HG02759 (cell line): ENCODE data around the gene IP6K1.
A peak's percentile ranks its signal among the peaks of the same experiment; 100 is the strongest.

ENCODE experiments used
- ATAC-seq: cut with Tn5 transposase; IDR thresholded peaks from one replicate; pipeline ENCODE4 v1.9.1; 2021; ENCODE audit warnings: mild to moderate bottlenecking, moderate library complexity; ENCODE audit not compliant: unreplicated experiment

Gene IP6K1

DNA sequence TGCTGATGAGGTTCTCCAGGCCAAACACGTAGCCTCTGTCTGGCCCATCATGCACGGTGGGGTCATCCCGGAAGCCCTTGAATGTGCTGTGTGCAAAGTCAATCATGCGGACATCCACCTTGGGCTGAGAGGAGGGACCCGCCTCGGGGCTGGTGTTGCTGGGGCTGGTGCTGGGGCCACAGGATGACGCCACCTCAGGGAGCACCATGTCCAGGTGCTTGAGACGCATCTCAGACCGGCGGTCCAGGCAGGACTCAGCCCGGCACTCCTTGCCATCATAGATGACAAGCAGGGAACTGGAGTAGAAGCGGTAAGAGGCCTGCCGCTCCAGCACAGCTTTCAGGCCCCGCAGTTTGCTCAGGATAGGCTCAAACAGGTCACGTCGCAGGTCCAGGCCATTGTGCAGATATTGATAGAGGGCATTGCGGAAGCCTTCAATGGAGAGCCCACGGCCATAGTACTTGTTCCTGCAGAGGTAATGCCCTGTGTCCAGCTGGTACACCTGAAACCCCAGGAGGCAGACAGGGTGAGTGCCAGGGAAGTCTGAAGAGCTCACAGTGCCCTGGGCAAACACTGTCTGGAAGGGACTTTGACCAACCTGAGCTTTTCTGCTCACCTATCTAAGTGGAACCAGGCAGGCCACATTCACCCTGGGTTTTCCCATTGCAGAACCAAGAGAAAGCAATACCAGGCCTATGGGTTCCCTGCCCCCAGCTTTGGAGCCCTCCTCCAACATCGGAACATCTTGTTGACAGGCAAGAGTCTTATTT, 59.0 kb downstream of the IP6K1 start:
- no peak for ATAC-seq

DNA sequence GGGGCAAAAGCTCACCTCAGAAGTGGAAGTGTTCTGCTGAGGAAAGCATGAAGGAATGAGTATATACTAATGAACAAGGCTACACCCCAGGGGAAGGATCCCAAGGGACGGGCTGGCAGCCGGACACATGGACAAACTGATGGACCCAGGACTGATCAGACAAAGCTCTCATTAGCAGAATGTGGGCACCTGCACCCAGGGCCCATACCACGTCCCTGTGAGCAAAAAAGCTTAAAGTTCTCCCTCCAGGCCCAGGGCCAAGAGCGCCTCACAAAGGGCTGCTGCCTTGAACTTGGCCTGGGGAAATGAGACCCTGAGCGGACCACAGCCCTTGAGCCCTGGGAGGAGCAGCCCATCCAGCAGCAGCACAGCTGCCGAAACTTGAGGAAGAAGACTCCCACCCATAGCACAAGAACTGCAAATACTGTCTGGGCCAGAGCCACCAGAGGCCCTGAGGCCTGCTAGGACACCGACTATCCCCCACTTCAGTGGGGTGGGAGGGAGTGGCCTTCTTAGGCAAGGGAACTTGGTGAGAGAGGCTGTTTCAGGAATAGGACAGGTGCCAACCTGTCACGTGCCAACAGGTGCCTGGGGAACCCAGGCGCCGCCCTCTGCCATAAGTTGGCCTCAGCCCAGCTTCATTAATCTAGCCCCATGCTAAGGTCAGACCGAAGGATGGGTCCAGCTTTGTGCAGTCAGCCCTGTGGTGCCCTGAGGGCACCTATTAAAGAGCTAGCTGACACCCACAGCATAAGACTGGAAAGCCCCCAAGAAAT, 60.2 kb downstream of the IP6K1 start:
- no peak for ATAC-seq

DNA sequence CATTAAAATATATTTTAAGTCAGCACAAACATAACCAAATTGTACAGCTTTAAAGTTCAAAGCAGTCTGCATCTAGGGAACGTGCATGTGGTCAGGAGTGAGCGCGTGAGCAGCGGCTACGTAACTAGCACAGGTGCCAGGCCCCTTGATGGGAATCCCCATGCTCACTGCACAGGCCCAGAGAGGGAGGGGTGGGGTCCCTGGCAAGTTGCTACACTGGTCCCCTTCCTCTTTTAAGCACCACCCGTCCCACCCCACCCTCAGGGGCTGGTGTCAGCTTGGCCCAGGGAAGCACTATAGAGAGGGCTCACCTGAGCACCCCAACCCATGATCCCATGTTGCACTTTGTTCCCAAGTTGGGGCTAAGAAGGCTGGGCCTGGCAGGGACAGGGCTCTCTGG, 61.8 kb downstream of the IP6K1 start:
- ATAC-seq, result no peak

DNA sequence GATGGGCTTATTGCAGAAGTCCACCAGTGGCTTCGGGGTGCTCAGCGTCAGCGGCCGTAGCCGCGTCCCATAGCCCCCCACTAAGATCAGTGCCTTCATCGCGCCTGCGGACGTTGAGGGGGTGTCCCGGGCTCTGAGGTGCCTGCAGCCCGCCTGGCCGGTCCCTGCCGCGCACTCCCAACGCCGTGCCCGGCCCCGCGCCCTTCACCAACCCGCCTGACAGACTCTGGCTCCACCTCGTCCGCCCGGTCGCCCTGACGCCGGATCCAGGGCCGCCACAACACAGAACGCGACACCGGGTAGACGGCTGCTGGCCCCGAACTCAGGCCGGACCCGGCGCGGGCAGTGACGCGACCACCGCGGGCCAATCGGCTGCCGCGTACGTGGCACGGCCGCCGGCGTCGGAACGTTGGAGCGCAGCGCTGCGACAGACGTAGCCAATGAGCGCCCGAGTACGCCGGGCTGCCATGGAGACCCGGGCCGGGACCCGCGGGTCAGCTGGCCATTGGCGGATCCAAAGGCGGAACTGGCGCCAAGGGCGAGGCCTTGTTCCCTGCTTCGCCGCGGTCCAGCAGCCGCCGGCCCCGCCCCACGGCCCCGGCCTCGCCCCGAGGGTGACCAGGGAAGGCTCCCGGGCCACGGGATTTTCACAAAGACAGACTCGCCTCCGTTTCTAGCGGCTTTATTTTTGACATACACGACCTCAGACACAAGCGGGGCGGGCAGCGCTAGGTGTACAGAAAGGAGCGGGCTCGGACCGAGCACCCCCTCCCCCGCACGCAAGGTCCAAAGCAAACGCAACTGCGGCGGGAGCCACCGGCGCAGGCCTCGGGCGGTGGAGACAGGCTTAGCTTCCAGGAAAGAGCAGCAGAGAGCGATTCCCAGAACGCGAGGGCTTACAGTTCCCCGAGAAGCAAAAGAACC, 62.5 kb downstream of the IP6K1 start, which contains the start of gene GMPPB:
GMPPB (minus strand) TSS at position 324 of the 924 bp plus-strand sequence; CDS start at position 99, 225 bp downstream.
- peak; percentile 86 for ATAC-seq

DNA sequence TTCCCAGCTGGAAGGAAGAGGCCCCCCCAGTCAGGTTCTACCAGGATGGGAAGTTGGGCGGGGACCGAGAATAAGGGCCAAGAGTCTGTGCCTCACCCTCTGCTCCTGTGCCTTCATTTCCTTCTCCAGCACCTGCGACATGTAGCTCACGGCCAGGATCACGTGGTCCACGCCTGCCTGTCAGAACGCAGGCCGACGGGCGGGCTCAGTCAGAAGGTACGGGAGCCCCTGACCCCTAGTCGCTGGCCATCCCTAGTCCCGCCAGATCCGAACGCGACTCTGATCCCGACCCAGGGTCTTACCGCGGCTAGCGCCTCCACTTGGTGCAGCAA, 63.1 kb downstream of the IP6K1 start:
- no peak for ATAC-seq

DNA sequence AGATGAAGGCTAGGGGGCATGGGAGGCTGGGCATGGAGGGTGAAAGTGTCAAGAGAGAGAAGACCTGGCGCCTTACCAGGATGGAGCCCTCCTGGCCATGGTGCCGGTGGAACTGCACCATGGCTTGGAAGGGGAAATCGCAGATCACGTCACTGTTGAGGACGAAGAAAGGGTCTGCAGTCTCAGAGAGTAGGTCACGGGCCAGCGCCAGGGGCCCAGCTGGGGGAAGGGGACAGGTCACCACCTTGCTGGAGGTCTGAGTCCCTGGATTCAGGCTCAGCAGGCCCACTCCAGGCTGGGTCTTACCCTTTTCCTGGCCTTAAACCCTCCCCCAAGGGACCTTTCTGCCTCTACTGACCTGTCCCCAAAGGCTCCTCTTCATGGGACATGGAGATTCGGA, 63.4 kb downstream of the IP6K1 start:
- no peak for ATAC-seq

DNA sequence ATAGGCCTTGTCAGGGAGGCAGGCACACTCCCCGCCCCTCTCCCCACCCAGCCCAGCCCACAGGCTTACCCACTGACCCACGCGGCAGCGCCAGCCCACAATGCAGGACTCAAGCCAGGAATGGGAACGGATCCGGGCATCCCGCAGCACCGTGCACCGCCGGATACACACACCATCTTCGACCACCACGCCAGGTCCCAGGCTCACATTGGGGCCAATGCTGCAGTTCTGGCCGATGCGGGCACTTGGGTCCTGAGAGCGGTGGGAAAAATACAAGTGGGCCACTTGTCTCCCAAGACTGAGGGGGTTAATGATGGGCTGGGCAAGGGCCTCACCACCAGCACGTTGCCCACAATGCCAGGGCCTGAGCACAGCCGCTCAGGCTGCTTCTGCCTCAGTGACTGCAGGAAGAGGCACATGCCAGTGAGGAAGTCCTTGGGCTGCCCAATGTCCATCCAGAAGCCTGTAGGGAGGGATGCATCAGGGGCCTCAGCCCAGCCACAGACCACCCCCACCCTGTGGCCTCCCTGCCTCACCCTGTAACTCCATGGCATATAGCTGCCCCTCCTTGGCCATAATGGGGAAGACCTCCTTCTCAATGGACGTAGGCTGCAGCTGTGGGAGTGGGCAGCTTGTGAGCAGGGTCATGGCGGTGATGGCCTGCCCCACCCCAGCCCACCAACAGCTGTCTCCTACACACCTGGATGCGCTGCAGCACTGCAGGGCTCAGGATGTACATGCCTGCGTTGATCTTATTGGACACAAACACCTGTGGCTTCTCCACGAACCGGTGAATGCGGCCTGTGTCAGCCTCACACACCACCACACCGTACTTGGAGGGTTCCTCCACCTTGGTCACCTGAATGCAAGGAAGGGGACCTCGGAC, 64.2 kb downstream of the IP6K1 start:
- ATAC-seq, result no peak

DNA sequence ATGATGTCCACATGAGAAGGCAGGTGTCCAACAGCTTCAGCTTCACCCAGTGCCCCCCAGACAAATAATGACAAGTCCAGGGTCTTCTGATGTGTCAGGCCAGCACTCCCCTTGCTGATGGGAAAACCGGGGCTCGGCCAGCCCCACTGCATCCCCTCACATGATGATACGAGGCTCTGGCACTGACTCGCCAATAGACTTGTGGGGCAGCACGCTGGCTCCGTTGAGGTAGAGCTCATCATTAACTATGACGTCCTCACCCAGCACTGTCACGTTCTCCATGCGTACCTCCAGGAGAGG, 64.8 kb downstream of the IP6K1 start:
- ATAC-seq, result no peak

DNA sequence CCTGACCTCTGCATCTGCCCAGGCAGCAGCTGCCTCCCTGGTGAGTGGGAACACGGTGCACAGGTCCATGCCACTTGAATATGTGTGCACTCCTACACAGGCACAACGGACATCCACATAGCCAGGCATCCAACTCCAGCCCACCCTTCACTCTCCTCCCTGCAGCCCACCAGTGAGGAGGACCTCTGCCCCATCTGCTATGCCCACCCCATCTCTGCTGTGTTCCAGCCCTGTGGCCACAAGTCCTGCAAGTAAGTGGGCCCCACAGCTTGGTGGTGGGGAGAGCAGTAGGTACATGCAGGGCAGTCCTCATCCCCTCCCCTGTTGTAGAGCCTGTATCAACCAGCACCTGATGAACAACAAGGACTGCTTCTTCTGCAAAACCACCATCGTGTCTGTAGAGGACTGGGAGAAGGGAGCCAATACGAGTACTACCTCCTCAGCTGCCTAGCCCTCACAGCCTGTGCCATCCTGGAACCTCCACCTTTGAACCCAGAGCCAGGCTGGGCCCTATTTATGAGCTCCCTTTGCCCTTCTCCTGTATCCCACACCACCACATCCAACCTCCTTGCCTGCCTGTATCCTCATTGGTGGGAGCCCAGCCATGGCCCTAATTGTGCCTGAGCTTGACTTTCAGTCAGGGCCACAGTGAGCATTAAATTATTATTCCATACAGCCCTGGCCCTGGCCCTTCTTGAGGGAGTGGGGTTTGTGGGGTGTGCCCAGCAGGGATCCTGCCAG, 65.3 kb downstream of the IP6K1 start:
- no peak for ATAC-seq

DNA sequence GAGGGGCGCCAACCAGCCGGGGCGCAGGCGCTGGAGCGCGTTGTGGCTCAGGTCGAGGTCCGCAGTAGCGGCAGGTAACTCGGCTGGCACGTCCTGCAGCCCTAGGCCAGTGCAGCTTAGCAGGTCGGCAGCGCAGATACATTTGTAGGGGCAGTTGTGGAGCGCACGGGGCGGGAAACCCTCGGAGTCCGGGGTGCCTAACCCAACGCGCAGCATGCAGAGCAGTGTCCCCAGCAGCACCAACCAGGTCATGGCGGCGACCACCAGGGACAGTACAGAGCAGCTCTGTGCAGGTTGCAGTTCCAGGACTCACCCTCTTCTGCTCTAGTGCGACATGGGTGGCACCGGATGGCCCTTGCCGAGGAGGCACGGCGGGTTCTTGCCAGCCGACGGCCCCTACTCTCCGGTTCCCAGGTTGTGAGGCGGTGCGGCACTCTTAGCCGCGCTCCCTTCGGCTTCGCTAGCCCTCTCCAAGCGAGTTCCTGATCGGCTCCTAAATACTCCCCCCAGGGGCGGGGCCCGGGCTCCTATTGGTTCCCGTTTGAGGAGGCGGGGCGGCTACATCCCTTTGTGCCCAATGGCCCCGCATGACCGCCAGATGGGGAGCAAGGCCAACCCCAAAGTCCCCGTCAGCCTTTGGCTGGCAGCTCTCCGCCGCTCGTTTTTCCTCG, 67.0 kb downstream of the IP6K1 start, which contains the start of gene AMIGO3:
AMIGO3 (minus strand) TSS at position 471 of the 671 bp plus-strand sequence; CDS start at position 252, 219 bp downstream.
- ATAC-seq, result peak; percentile 53

DNA sequence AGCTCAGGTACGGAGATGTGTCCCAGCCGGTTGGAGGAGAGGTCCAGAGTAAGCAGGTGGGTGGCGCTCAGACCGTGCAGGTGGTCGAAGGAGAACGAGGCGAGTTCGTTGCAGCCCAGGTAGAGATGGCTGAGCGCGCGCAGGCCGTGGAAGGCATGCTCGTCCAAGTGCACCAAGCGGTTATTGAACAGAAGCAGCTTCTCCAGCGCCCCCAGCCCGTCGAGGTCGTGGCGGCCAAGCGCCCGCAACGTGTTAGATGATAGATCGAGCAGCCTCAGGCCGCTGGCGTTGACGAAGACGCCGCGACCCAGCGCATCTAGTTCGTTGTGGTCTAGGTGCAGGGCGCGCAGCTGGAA, 67.5 kb downstream of the IP6K1 start:
- ATAC-seq, result no peak

DNA sequence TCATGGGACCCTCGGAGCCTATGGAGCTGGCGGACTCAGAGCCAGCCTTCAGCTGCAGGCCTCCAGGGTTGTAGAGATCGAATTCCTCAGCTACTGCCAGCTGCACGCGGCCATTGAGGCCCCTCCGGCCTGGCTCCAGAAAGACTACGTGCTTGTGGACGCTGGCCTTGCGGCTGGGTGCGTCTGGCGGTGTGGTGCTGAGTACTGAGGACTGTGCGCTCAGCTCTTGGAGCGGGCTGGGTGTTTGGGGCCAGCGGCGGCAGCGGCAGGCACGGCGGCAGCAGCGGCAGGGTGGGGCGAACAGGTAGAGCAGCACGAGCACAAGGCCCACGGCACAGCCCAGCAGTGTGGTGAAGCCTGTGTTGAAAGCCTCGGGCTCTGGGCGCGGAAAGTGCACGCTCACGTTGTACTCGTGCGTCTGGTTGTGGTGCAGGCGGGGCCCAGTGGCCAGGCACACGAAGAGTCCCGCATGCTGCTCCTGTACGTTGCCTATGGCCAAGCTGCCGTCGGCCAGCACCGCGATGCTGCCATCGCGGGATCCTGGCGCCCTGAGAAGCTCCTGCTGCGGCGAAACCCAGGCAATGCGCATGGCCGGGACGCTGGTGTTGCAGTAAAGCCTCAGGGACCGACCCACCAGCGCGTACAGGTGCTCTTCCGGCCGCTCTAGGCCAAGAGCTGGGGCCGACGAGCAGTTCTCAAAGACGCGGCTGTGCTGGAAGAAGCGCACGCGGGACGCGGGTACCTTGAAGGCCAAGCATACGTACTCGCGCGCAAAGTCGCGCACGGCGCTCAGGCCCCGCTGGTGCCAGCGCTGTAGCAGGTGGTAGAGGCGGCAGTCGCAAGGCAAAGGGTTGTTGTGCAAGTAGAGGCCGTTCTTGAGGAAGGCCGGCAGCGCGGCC, 68.1 kb downstream of the IP6K1 start:
- no peak for ATAC-seq

DNA sequence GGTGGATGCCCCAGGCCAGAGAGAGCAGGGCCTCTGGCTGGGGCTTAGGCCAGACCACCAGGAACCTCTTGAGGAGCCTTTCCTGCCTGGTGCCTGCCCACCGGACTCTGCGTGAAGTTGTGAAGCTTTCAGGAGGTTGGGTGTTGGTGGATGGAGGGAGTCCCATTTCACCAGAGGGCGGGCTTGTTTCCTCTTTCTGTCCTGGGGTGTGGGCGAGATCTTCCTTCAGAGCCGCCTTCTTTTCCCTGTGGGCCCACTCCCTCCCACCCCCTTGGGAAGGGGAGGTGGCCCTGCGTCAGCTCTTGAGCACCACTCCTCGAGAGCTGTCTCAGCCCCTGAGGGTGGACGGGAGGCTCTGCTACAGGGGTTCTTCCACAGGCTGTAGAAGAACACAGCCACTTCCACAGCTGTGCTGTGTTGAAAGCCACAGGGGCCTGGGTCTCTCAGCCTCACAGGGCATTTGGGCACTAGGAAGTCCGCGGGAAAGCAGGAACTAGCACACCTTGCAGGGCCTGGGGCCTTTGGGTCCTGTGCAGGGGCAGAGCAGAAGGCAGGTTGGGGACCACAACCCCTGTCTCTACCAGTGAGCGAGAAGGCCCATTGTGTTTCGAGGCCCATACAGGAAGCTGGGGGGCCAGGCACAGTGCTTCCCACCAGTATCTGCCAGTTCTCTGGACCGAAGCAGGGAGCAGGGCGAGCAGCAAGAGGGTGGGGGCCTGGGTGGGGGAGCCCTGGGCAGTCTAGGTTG, 69.0 kb downstream of the IP6K1 start:
- ATAC-seq, result no peak

DNA sequence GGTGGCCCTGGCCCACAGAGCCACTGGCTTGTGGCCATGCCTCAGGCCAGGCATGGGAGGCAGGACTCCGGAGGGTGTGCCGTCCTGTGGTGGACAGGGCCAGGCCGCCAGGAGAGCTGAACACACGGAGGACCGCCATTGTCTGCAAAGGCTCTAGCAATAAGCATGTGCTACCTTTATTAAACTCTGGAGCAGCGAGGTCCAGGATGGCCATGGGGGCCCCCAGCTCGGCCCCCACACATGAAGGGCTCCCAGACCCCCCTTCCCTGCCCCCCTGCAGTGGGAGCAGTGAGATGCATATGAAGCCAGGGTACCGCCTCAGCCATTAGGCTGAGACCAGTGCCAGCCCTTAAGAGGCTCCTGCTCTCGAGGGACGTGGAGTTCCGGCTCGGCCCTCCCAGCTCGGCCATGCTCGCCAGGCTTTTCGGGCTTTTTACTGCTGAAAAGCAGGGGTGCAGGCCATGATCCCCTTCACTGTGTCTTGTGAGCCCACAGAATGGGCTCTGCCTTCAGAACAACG, 69.6 kb downstream of the IP6K1 start:
- ATAC-seq, result no peak

DNA sequence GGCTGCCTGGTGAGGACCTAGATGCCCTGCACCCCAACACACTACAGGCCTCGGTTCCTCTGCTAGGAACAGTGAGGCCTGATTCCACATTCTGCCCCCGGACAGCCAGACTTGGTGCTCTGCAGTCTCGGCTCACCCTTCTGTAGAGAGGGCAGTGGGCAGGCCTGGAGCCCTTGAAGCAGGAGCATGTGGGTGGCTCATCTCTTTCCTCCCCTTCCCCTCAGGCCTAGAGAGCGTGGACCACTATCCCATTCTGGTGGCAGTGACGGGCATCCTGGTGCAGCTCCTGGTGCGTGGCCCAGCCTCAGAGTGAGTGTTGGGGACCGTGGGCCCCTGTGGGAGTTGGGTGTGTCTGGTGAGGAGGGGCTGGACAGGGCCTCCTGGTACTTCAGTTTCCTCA, 70.2 kb downstream of the IP6K1 start:
- no peak for ATAC-seq

DNA sequence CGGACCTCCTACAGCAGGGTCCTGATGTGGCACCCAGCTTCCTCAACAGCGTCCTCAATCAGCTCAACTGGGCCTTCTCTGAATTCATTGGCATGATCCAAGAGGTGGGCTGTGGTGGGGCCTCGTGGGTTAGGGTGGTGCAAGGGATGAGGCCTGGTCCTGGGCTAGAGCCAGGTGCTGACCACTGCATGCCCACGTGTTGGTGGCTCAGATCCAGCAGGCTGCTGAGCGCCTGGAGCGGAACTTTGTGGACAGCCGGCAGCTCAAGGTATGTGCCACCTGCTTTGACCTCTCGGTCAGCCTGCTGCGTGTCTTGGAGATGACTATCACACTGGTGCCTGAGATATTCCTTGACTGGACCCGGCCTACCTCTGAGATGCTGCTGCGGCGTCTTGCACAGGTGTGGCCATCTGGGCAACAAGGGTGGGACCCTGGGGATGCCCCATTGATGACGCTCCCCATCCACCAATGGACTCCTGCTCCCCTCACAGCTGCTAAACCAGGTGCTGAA, 70.7 kb downstream of the IP6K1 start:
- ATAC-seq, result no peak
